Transverse colon (tissue), 4 donors: Measurements from ENCODE around the gene KNSTRN. TPM values are rescaled to one million over a fixed set of nuclear protein-coding genes. Genes with fewer than 3 reads are reported as not detected.

ENCODE experiments used
- DNase-seq: peaks from one replicate; pipeline ENCODE4 v3.0.0-alpha.2; 2019
- H3K27ac ChIP-seq, 4 donors: fragments of 200-600 bp; sonication (generic); 2 replicates each; pipeline ENCODE4 v1.5.1; 2016 to 2018; ENCODE audit warnings: inconsistent platforms in 4 of 4
- H3K27me3 ChIP-seq: fragments of 200-600 bp; sonication (generic); 2 replicates; pipeline ENCODE4 v1.5.1; 2017; ENCODE audit warnings: inconsistent platforms
- H3K36me3 ChIP-seq, 4 donors: fragments of 200-600 bp; sonication (generic); 2 replicates each; pipeline ENCODE4 v1.5.1; 2017 to 2019; ENCODE audit warnings: inconsistent platforms in 4 of 4
- H3K4me1 ChIP-seq, 4 donors: fragments of 200-600 bp; sonication (generic); 2 replicates each; pipeline ENCODE4 v1.5.1; 2017 to 2020; ENCODE audit warnings: inconsistent platforms in 4 of 4
- H3K4me3 ChIP-seq, 4 donors: fragments of 200-600 bp; sonication (generic); 1 replicate in 1 of 4; 2 replicates in 3 of 4; pipeline versions ENCODE4 v1.5.1 to v1.6.1; 2017 to 2019; ENCODE audit warnings: inconsistent platforms in 4 of 4
- H3K9me3 ChIP-seq, 2 donors: fragments of 200-600 bp; sonication (generic); 2 replicates each; pipeline ENCODE4 v1.5.1; 2017 to 2019; ENCODE audit warnings: inconsistent platforms in 2 of 2
- CTCF ChIP-seq, 5 experiments: fragments of 200-600 bp in 3 of 5; fragments of 450-650 bp in 2 of 5; sonication (generic) in 3 of 5; IDR thresholded peaks; 1 replicate in 2 of 5; 2 replicates in 3 of 5; pipeline ENCODE4 v1.5.1; 2016 to 2017; ENCODE audit warnings: antibody characterized with exemption in 5 of 5, inconsistent platforms in 3 of 5, mild to moderate bottlenecking in 2 of 5, moderate library complexity in 1 of 5
- EP300 ChIP-seq: sonication (generic); formaldehyde crosslinking; IDR thresholded peaks from one replicate; pipeline ENCODE4 v1.6.1; 2017; ENCODE audit warnings: antibody characterized with exemption, low read depth
- POLR2A ChIP-seq: fragments of 450-650 bp; IDR thresholded peaks from one replicate; pipeline ENCODE4 v1.6.1; 2016; ENCODE audit warnings: antibody characterized with exemption, mild to moderate bottlenecking, moderate library complexity
- POLR2AphosphoS5 ChIP-seq, 3 donors: sonication (generic); formaldehyde crosslinking; IDR thresholded peaks; one replicate each; pipeline ENCODE4 v1.6.1; 2016; ENCODE audit warnings: antibody characterized with exemption in 3 of 3
- WGBS, 2 donors: methylation state at CpG; one replicate each; pipeline ENCODE4 v1.1.5; 2018; ENCODE audit warnings: low coverage in 1 of 2; 5-methylcytosine and 5-hydroxymethylcytosine counted together
- in situ Hi-C, 4 donors: fragments of 200-750 bp; cut with MboI; loops; one replicate each; pipeline versions ENCODE4 v1.15.0 to v1.15.1; 2017; ENCODE audit warnings: low sequenced_read_pairs in 3 of 4, low pct_ligation_motif_present in 1 of 4, low pct_unique_long_range_greater_than_20kb in 1 of 4
- intact Hi-C: fragments of 100-400 bp; cut with DNase I; formaldehyde crosslinking; loops from one replicate; pipeline ENCODE4 v1.15.1; 2023; ENCODE audit warnings: low total_unique reads
- total RNA-seq, 4 donors: library from RNA; depleted of rRNA; stranded (reverse); fragments of >200 nt; gene quantifications; one replicate each; pipeline ENCODE4 v1.1.0, GENCODE V29; 2016

Gene KNSTRN
- total RNA-seq, 4 donors from 2014 or later = 7.5 to 80.4 (median 8.3) TPM

- Histone ChIP-seq H3K9me3 (no peaks in the 10 kb centered on the region), H3K36me3 (no peaks in the 10 kb centered on the region), H3K4me1 (peaks cover 10 to 17% (median 16%) of the 10 kb centered on the region in 4 donors), H3K4me3 (no peak overlapping the region), H3K27me3 (no peaks in the 10 kb centered on the region), H3K27ac (no peak overlapping the region)
- WGBS, 2 donors = 92% methylated on average over 8 of the region's 13 CpGs; no CpG with 5 or more reads in 1 of the 2 donors
- in situ Hi-C loops (loop anchor here in 1 of 4 donors (10.0 kb wide), 1 partner anchor 55 kb away; no protein-coding TSS in a partner anchor), intact Hi-C loops (no loop called here)
- DNase-seq = no peak
- TF ChIP-seq EP300 = no peak
- TF ChIP-seq CTCF (IDR thresholded peaks at IDR 0.05) = no peak
- no peak for TF ChIP-seq POLR2A
- TF ChIP-seq POLR2AphosphoS5 (IDR thresholded peaks at IDR 0.05) = no peak
These were observed 12.6 kb upstream of the KNSTRN start for GRCh38 chr15:40369971-40370370.

GRCh38 chr15:40372981-40373380 lies 9.5 kb upstream of the KNSTRN start:
- intact Hi-C loops = no loop called here
- Histone ChIP-seq H3K27me3 (no peaks in the 10 kb centered on the region), H3K4me3 (no peak overlapping the region), H3K4me1 (peaks cover 3 to 4% (median 4%) of the 10 kb centered on the region in 4 donors), H3K36me3 (no peaks in the 10 kb centered on the region), H3K27ac (no peak overlapping the region), H3K9me3 (no peaks in the 10 kb centered on the region)
- no peak for DNase-seq
- TF ChIP-seq POLR2AphosphoS5 (IDR thresholded peaks at IDR 0.05) (no peak), EP300 (no peak), CTCF (IDR thresholded peaks at IDR 0.05) (no peak), POLR2A (no peak)
- WGBS, 2 donors = 38 to 41% methylated on average over 2 of the region's 2 CpGs
- in situ Hi-C loops = no loop called here

GRCh38 chr15:40377606-40378005 lies 4.9 kb upstream of the KNSTRN start:
- no peaks in the 10 kb centered on the region for H3K9me3 ChIP-seq
- WGBS, 2 donors = 88% methylated on average over 3 of the region's 3 CpGs; no CpG with 5 or more reads in 1 of the 2 donors
- H3K27ac ChIP-seq = no peak overlapping the region
- H3K36me3 ChIP-seq = no peaks in the 10 kb centered on the region
- no peak overlapping the region for H3K4me3 ChIP-seq
- no peak for DNase-seq
- in situ Hi-C loops = no loop called here
- TF ChIP-seq EP300 (no peak), POLR2A (no peak), CTCF (IDR thresholded peaks at IDR 0.05) (no peak), POLR2AphosphoS5 (IDR thresholded peaks at IDR 0.05) (no peak)
- H3K4me1 ChIP-seq = peaks cover 0 to 12% (median 4%) of the 10 kb centered on the region in 4 donors
- intact Hi-C loops = no loop called here
- H3K27me3 ChIP-seq = no peaks in the 10 kb centered on the region

- peaks cover 6 to 24% (median 14%) of the 10 kb centered on the region in 4 donors for H3K4me1 ChIP-seq
- intact Hi-C loops (no loop called here), in situ Hi-C loops (no loop called here)
- H3K4me3 ChIP-seq = no peak overlapping the region
- no peaks in the 10 kb centered on the region for H3K9me3 ChIP-seq
- WGBS, 2 donors = 86 to 97% methylated on average over 3 to 4 of the region's 4 CpGs
- TF ChIP-seq POLR2AphosphoS5 (IDR thresholded peaks at IDR 0.05) (no peak), POLR2A (no peak), EP300 (no peak), CTCF (IDR thresholded peaks at IDR 0.05) (no peak)
- H3K36me3 ChIP-seq = no peaks in the 10 kb centered on the region
- DNase-seq = no peak
- H3K27ac ChIP-seq = no peak overlapping the region
- no peaks in the 10 kb centered on the region for H3K27me3 ChIP-seq
These were observed 3.1 kb upstream of the KNSTRN start for GRCh38 chr15:40379374-40379773.
